Breast epithelium (tissue), 3 donors: ENCODE results near the gene ATP10D.

ENCODE experiments used
- CTCF ChIP-seq, 3 donors: fragments of 450-650 bp; IDR thresholded peaks; one replicate each; pipeline ENCODE4 v1.5.1; 2016 to 2017; ENCODE audit warnings: antibody characterized with exemption in 3 of 3, mild to moderate bottlenecking in 3 of 3, moderate library complexity in 3 of 3
- POLR2A ChIP-seq: fragments of 450-650 bp; IDR thresholded peaks from one replicate; pipeline ENCODE4 v1.6.1; 2016; ENCODE audit warnings: antibody characterized with exemption, mild to moderate bottlenecking, moderate library complexity

- TF ChIP-seq CTCF (IDR thresholded peaks at IDR 0.05) (no peak), POLR2A (no peak)
Measured at GRCh38 chr4:47557255-47557654, 72.2 kb downstream of the ATP10D start.
